Measurements from ENCODE around the gene HOXD1.

The HOXD1 gene

DNA sequence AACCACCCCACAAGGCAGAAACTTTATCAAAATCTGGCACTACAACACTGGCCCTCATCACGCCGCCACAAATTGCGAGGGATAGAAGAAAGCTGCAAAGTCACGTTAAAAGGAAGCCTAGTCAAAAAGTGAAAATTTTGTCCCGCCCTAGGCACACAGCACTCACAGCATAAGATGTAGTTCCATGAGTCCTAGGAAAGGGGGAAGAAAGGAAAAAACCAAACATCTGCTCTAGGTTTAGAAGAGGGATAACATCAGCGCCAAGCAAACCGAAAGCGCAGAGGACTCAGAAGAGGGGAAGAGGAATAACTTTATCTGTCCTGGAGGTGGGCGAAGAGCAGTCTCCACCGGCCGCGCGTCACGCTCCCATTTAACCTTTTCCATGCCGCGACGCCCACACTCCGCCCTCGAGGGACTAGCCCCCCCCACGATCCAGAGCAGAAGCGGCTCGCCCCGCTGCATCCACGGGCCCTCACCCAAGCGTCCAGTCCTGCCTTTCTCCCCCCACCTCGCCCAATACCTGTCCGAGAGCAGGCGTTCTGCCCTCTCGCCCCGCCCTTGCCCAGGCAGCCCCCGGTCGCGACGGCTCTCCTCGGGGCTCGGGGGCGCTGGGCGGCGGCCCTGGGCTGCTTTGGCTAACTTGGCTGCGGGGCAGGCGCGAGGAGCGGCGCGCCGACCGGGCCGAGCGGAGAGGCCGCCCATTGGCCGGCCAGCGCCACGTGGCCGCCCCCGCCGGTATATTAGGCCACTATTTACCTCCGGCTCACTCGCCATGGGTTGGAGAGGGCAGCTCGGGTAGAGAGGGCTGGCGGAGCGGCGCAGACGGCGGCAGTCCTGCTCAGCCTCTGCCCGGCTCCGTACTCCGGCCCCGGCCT is at the start of gene HOXD1:
Gene HOXD1, plus strand, starts transcription at position 770 of the 875 bp plus-strand sequence. CDS start 134 bp downstream, outside the sequence.
- DNase-seq: no peak

GRCh38 chr2:176138923-176139660 is 49.4 kb upstream of the HOXD1 start:
- DNase-seq: no peak

- DNase-seq: no peak
Observed at GRCh38 chr2:176139661-176140512, 48.6 kb upstream of the HOXD1 start.

DNA sequence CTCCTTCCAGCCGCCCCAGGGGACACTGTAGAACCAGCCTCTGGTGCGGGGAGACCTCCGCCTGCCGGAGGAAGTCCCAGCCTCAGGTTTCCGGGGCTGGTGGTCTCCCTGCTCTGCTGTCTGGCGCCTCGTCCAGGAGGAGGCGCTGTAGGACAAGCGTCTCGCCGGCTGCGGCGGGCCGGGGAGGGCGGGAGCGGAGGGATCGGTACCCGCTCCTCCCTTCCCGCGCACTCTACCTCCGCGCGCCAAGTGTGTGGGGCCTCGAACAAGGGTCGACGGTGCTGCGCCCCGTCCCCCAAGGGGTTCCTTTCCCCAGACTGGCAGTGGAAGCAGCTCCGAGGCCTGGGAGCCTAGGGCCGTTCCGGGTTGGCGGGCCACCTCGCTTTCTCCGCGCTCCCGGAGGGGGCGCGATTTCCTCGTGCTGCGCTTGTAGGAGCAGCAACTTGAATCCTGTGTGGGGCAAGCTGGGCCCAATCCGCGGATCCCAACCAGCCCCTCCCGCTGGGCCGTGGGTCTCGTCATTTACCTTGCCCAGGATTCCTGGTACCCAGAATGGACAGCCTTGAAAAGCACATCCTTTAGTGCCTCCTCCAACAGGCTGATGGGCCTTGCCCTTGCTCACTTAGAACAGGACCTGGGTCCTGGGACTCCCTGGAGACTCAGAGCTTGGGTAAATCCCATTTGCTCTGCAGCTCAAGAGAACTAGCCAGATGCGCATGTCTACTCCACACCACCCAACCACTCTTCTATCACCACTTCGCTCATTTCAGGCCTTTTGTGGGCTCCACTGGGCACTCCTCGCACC is 47.8 kb upstream of the HOXD1 start:
- DNase-seq: peak; percentile 44

GRCh38 chr2:176142281-176142680 is 46.2 kb upstream of the HOXD1 start:
- DNase-seq: no peak

GRCh38 chr2:176145085-176145969 is 43.1 kb upstream of the HOXD1 start:
- DNase-seq: no peak

DNA sequence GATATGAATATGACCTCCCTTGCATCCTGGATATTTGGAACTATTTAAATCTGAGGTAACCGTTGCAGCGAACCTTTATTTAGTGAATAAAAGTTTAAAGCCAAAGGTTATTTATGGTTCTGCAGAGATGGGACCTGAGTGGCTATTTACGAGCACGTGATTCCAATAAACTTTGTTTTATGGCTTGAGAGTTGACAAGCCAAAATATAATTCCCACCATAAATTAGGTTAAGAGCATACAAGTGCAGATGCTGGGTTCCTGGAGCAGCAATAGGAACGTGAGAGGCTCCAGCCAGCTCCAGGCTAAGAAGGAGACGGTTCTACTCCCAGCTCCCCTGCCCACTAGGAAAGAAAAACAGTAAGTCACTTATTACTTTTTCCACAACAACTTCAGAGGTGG is 42.4 kb upstream of the HOXD1 start:
- no peak for DNase-seq

DNA sequence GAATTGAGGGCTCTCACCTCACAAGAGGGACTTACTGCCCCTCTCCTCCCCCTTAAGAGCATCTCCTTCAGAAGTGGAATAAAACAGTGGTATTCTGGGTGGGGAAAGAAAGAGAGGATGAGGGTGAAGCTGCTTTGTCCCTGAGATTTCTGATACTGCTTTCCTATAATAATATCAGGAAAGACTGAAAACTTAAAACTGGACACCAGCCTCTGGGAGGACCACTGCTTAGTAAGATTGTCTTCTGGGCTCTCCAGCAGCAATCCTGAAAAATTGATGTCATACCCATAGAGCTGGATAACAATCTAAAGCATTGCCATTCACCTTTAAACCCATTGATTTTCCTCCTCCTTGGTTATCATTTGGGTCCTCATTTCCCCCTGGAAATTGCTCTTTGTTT is 41.8 kb upstream of the HOXD1 start:
- DNase-seq: no peak

DNA sequence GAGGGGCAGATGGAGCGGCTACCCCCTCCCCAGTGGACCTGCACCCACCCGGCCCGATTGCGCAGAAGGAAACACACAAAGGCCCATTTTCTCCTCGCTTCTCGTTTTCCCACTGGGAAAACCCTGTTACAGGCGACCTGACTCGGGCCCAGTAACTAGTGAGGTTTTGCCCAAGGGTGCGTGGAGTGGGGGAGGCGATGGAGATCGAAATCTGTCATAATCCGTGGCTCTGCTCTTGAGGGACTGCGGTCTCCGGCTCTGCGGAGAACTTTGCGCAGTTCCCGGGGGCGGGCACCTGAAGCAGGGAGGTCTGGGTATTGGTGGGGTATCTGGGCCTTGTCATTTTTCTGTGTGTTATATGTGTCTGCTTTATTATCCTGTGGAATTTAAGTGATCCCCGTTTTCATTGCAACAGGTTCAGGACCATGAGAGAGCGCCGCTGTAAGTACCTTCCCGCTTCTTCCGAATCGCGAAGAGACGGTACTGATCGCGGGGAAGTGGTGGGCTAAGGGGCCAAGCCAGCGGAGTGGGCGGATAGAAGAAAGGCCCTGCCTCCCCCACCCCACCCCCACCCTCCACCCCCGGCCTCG is 41.2 kb upstream of the HOXD1 start:
- DNase-seq: no peak

DNA sequence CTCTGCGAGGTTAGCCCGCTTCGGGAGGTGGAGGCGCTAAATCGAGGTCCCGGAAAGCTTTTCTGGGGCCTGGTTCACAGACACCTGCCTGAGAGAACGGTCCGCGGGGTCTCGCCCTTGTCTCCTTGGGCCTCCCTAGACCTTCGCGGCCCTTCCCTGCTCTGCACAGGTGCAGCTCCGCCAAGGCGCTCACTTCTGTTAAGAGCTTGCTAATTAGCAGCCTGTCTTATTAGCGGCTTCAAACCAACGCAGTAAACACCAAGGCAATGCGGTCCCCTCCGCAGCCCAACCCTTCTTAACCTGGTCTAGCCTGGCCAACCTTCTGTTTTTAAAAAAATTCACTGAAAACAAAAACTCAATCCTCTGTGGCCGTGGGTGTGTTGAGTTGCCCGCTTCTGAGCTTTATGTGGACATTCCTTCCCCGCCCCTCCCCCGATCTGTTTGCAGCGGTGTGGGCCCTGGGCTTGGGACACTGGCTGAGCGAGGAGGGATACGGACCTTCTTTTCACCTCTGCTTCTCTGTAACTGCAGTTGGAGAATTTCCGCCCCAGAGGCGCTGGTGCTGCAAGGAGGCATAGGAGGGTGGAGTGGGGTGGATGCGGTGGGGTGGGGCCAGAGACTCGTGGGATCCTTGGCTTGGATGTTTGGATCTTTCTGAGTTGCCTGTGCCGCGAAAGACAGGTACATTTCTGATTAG is 40.5 kb upstream of the HOXD1 start:
- DNase-seq: no peak

GRCh38 chr2:176148751-176149421 is 39.6 kb upstream of the HOXD1 start:
- no peak for DNase-seq

GRCh38 chr2:176149481-176149938 is 39.0 kb upstream of the HOXD1 start:
- DNase-seq: no peak

DNA sequence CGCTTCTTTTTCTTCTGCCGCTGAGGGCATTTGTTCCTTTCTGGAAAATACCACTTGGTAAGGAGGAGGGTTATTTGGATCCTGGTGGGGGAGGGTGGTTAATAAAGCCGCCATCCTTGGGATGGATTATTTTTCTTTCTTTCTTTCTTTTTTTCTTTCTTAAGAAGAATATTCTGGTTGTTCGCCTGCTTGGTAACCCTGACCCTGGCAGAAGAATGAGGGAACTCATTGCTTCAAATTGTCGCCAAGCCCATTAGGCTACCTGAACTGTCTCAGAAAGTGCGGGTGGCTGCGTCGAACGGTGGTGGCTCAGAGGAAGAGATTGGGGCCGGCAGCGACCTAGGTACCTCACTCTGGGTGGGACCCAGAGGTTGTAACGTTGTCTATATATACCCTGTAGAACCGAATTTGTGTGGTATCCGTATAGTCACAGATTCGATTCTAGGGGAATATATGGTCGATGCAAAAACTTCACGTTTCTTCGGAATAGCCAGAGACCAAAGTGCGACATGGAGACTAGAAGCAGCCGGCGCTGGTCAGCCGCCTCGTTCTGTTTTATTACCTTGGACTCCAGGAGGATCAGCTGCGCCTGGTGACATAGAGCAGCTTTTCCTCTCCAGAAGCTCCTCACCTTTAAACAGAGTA is 38.4 kb upstream of the HOXD1 start:
- no peak for DNase-seq

DNA sequence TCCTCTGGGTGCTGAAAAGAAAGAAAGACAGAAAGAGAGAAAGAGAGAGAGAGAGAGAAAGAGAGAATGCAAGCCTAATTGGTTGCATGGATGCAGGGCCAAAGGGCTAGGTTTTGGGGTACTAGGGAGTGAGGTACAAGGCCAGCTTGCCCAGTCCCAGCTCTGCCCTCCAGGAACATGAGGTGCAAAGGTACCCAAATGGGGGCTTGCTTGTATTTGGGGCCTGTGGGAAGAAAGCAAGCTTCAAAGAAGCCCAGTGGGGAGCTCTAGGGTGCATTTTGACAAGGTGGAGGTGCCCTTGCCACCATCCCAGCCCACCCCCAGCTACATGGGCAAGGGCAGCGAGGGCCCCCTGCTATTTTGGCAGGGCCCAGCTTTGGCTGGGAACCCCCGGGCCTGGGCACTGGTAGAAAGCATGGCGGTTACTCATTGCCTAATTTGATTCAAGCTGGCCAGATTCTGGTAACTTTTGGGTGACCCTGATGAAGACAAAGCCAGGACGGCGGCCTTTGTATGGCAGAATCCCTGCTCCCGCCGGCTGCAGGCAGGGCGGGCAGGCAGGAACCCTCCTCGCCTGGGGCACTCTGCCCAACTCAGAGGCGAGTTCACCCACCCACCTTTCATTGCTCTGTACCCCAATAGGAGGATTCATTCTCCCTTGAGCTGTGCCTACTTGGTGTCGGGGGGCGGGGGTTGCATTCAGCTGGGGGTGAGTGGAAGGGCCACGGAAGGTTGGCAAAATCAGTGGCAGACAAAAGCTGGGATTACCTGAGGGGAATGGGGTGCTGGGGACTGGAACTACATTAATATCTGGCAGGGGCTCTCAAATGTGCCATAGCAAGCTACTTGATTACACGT is 37.7 kb upstream of the HOXD1 start:
- no peak for DNase-seq

DNA sequence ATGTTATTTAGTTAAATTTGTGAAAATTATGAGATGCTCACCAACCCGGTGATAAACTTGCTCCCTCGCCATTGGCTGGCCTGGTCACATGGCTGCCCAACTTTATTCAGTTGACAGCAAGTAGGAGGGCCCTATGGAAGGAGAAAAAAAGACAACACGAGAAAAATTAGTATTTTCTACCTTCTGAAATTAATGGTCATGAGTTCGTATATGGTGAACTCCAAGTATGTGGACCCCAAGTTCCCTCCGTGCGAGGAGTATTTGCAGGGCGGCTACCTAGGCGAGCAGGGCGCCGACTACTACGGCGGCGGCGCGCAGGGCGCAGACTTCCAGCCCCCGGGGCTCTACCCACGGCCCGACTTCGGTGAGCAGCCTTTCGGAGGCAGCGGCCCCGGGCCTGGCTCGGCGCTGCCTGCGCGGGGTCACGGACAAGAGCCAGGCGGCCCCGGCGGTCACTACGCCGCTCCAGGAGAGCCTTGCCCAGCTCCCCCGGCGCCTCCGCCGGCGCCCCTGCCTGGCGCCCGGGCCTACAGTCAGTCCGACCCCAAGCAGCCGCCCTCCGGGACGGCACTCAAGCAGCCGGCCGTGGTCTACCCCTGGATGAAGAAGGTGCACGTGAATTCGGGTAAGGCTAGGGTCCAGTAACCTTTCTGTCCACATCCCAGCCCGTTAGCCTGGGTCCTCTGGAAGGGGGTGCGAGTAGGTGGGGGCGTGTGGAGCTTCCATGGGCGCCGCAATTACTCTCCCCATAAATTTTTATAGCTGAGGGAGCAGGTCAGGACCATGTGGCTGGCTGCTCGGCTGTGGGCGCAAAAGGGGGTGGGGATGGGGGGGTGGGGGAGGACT is 36.8 kb upstream of the HOXD1 start, which contains the start of gene HOXD4:
Gene HOXD4, plus strand, starts transcription at position 109 of the 846 bp plus-strand sequence. Its CDS starts 84 bp downstream, at position 193.
- DNase-seq: no peak

GRCh38 chr2:176152350-176153181 is 35.9 kb upstream of the HOXD1 start:
- no peak for DNase-seq

All from activated T-cell treated with anti-CD3 and anti-CD28 coated beads for 4 hours (primary cell).